NCI-H2227 treated with DMSO at 0.1 percent for 48 hours (cell line): Measurements from ENCODE around the gene CPEB2.

Experiments
- DNase-seq: peaks from one replicate; lab custom pipeline; 2025; lab: John Stamatoyannopoulos, UW

The CPEB2 gene

DNA sequence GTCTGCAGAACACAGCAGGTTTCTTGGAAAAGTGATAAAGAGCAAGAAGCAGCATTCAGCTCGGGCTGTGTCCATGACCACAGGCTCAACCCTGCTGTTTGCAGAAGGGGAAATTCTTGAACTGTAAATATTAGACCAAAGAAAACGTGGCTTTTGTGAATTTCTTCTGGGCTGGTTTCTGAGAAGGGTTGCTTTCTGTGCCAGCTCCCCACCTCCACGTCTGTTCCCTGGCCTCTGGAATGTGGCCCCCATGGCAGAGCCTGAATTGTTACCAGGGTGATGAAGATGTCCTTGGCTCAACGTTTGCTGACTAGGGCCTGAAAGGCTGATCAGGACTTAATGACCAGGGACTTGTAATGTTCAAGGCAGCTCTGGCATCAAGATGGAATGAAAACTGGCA is 116.0 kb downstream of the CPEB2 start:
- DNase-seq = no peak
